Transverse colon (tissue), 4 donors: Measurements from ENCODE around the gene PUSL1. TPM values are rescaled to one million over a fixed set of nuclear protein-coding genes. Genes with fewer than 3 reads are reported as not detected.

ENCODE experiments used
- DNase-seq: peaks from one replicate; pipeline ENCODE4 v3.0.0-alpha.2; 2019
- H3K27ac ChIP-seq, 4 donors: fragments of 200-600 bp; sonication (generic); 2 replicates each; pipeline ENCODE4 v1.5.1; 2016 to 2018; ENCODE audit warnings: inconsistent platforms in 4 of 4
- H3K27me3 ChIP-seq: fragments of 200-600 bp; sonication (generic); 2 replicates; pipeline ENCODE4 v1.5.1; 2017; ENCODE audit warnings: inconsistent platforms
- H3K36me3 ChIP-seq, 4 donors: fragments of 200-600 bp; sonication (generic); 2 replicates each; pipeline ENCODE4 v1.5.1; 2017 to 2019; ENCODE audit warnings: inconsistent platforms in 4 of 4
- H3K4me1 ChIP-seq, 4 donors: fragments of 200-600 bp; sonication (generic); 2 replicates each; pipeline ENCODE4 v1.5.1; 2017 to 2020; ENCODE audit warnings: inconsistent platforms in 4 of 4
- H3K4me3 ChIP-seq, 4 donors: fragments of 200-600 bp; sonication (generic); 1 replicate in 1 of 4; 2 replicates in 3 of 4; pipeline versions ENCODE4 v1.5.1 to v1.6.1; 2017 to 2019; ENCODE audit warnings: inconsistent platforms in 4 of 4
- H3K9me3 ChIP-seq, 2 donors: fragments of 200-600 bp; sonication (generic); 2 replicates each; pipeline ENCODE4 v1.5.1; 2017 to 2019; ENCODE audit warnings: inconsistent platforms in 2 of 2
- CTCF ChIP-seq, 5 experiments: fragments of 200-600 bp in 3 of 5; fragments of 450-650 bp in 2 of 5; sonication (generic) in 3 of 5; IDR thresholded peaks; 1 replicate in 2 of 5; 2 replicates in 3 of 5; pipeline ENCODE4 v1.5.1; 2016 to 2017; ENCODE audit warnings: antibody characterized with exemption in 5 of 5, inconsistent platforms in 3 of 5, mild to moderate bottlenecking in 2 of 5, moderate library complexity in 1 of 5
- EP300 ChIP-seq: sonication (generic); formaldehyde crosslinking; IDR thresholded peaks from one replicate; pipeline ENCODE4 v1.6.1; 2017; ENCODE audit warnings: antibody characterized with exemption, low read depth
- POLR2A ChIP-seq: fragments of 450-650 bp; IDR thresholded peaks from one replicate; pipeline ENCODE4 v1.6.1; 2016; ENCODE audit warnings: antibody characterized with exemption, mild to moderate bottlenecking, moderate library complexity
- POLR2AphosphoS5 ChIP-seq, 3 donors: sonication (generic); formaldehyde crosslinking; IDR thresholded peaks; one replicate each; pipeline ENCODE4 v1.6.1; 2016; ENCODE audit warnings: antibody characterized with exemption in 3 of 3
- WGBS, 2 donors: methylation state at CpG; one replicate each; pipeline ENCODE4 v1.1.5; 2018; ENCODE audit warnings: low coverage in 1 of 2; 5-methylcytosine and 5-hydroxymethylcytosine counted together
- in situ Hi-C, 4 donors: fragments of 200-750 bp; cut with MboI; loops; one replicate each; pipeline versions ENCODE4 v1.15.0 to v1.15.1; 2017; ENCODE audit warnings: low sequenced_read_pairs in 3 of 4, low pct_ligation_motif_present in 1 of 4, low pct_unique_long_range_greater_than_20kb in 1 of 4
- intact Hi-C: fragments of 100-400 bp; cut with DNase I; formaldehyde crosslinking; loops from one replicate; pipeline ENCODE4 v1.15.1; 2023; ENCODE audit warnings: low total_unique reads
- total RNA-seq, 4 donors: library from RNA; depleted of rRNA; stranded (reverse); fragments of >200 nt; gene quantifications; one replicate each; pipeline ENCODE4 v1.1.0, GENCODE V29; 2016

PUSL1 gene
- total RNA-seq, 4 donors from 2014 or later = 7.0 to 35.9 (median 20.5) TPM

DNA sequence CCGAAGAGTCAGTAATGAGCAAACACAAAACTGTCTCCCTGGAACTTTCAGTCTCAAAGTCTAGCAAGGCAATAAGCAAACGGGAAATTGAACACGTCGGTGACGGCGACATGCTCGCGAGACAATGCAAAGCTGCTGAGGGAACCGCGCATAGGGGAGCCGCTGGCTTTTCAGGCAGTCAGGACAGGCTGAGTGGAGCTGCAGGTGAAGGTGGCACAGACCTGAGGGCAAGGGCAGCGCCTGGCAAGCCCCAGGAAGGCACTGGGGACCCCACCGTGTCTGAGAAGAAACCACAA, 11.2 kb downstream of the PUSL1 start:
- H3K27ac ChIP-seq = peak overlapping the region in 1 of 4 donors; percentile 89
- no peak for TF ChIP-seq POLR2A
- no peak for TF ChIP-seq CTCF (IDR thresholded peaks at IDR 0.05)
- TF ChIP-seq EP300 = no peak
- TF ChIP-seq POLR2AphosphoS5 (IDR thresholded peaks at IDR 0.05) = no peak
- in situ Hi-C loops (no loop called here), intact Hi-C loops (no loop called here)
- no peak for DNase-seq
- no peaks in the 10 kb centered on the region for H3K9me3 ChIP-seq
- WGBS, 2 donors = 92 to 93% methylated on average over 5 to 13 of the region's 13 CpGs
- H3K27me3 ChIP-seq = no peaks in the 10 kb centered on the region
- no peak overlapping the region for H3K4me3 ChIP-seq
- H3K4me1 ChIP-seq = peaks cover 19 to 44% (median 26%) of the 10 kb centered on the region in 4 donors
- H3K36me3 ChIP-seq = peaks cover 0 to 2% (median 0%) of the 10 kb centered on the region in 4 donors

DNA sequence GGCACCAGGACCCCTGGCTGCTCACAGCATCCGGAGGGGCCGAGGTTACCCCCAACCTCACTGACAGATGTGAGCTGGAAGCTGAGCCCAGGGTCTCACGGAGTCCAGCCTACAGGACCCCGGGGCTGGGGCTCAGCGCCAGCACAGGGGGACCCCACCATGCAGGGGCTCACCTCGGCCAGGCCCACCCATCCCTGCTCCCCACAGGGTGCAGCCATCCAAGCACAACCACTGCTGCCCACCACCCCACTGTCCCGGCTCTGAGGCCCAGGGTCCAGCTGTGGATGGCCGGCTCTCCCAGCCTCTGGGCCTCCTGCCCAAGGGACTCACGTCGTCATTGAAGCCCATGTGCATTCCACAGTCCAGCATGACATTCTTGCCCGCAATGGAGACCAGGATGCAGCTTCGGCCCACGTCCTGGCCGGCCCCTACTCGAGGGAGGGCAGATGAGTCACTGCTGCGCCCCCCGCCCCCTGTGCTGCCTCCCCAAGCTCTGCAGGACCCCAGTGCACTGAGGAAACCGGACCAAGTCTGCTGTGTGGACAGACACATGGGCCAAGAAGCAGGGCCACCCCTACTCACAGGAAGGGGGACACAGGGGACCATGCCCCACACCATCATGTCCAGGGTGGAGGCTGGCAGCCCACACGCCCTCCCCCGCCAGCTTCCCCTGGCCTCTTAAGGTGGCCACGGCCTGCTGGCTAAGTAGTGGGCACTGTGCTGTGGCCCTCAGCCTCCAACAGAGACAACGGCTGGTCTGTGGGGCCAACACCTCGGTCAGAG, 12.5 kb downstream of the PUSL1 start:
- 88% methylated on average over 11 of the region's 23 CpGs; no CpG with 5 or more reads in 1 of the 2 donors for WGBS, 2 donors
- no peaks in the 10 kb centered on the region for H3K27me3 ChIP-seq
- H3K27ac ChIP-seq = no peak overlapping the region
- intact Hi-C loops = no loop called here
- peaks cover 0 to 2% (median 0%) of the 10 kb centered on the region in 4 donors for H3K36me3 ChIP-seq
- no peak for DNase-seq
- H3K4me1 ChIP-seq = peaks cover 30 to 53% (median 35%) of the 10 kb centered on the region in 4 donors
- no peaks in the 10 kb centered on the region for H3K9me3 ChIP-seq
- no peak overlapping the region for H3K4me3 ChIP-seq
- no peak for TF ChIP-seq EP300
- TF ChIP-seq CTCF (IDR thresholded peaks at IDR 0.05) = no peak
- TF ChIP-seq POLR2A = no peak
- TF ChIP-seq POLR2AphosphoS5 (IDR thresholded peaks at IDR 0.05) = no peak
- in situ Hi-C loops = no loop called here

GRCh38 chr1:1321477-1321876, 13.1 kb downstream of the PUSL1 start:
- no peak for DNase-seq
- no peaks in the 10 kb centered on the region for H3K27me3 ChIP-seq
- H3K4me1 ChIP-seq = peaks cover 36 to 53% (median 41%) of the 10 kb centered on the region in 4 donors
- H3K27ac ChIP-seq = no peak overlapping the region
- whole genome bisulfite sequencing, 2 donors = 84% methylated on average over 8 of the region's 8 CpGs; no CpG with 5 or more reads in 1 of the 2 donors
- H3K4me3 ChIP-seq = no peak overlapping the region
- in situ Hi-C loops = no loop called here
- intact Hi-C loops = no loop called here
- H3K9me3 ChIP-seq = no peaks in the 10 kb centered on the region
- TF ChIP-seq POLR2A (no peak), EP300 (no peak), CTCF (IDR thresholded peaks at IDR 0.05) (no peak), POLR2AphosphoS5 (IDR thresholded peaks at IDR 0.05) (no peak)
- peaks cover 0 to 2% (median 0%) of the 10 kb centered on the region in 4 donors for H3K36me3 ChIP-seq

GRCh38 chr1:1322418-1322817, 14.0 kb downstream of the PUSL1 start:
- H3K27ac ChIP-seq = no peak overlapping the region
- no peak overlapping the region for H3K4me3 ChIP-seq
- intact Hi-C loops = no loop called here
- no peak for DNase-seq
- no peak for TF ChIP-seq CTCF (IDR thresholded peaks at IDR 0.05)
- TF ChIP-seq POLR2A = no peak
- TF ChIP-seq POLR2AphosphoS5 (IDR thresholded peaks at IDR 0.05) = no peak
- no peak for TF ChIP-seq EP300
- 87 to 100% methylated on average over 2 to 12 of the region's 14 CpGs for WGBS, 2 donors
- peaks cover 36 to 47% (median 40%) of the 10 kb centered on the region in 4 donors for H3K4me1 ChIP-seq
- peaks cover 0 to 3% (median 0%) of the 10 kb centered on the region in 4 donors for H3K36me3 ChIP-seq
- in situ Hi-C loops = no loop called here
- H3K9me3 ChIP-seq = no peaks in the 10 kb centered on the region
- H3K27me3 ChIP-seq = no peaks in the 10 kb centered on the region
